HEK293T (cell line): Measurements from ENCODE around the gene HIVEP2.

ENCODE experiments used
- CTCF ChIA-PET: fragments of 350-600 bp; formaldehyde crosslinking; extraction: SDS; loops from one replicate; lab custom pipeline; 2021; ENCODE audit warnings: antibody characterized with exemption, inconsistent platforms; lab: Yijun Ruan, JAX
- POLR2A ChIA-PET: fragments of 350-600 bp; formaldehyde crosslinking; extraction: SDS; loops from one replicate; lab custom pipeline; 2020; ENCODE audit warnings: antibody characterized with exemption, inconsistent platforms; lab: Yijun Ruan, JAX
- DNase-seq: peaks from one replicate; pipeline ENCODE4 v3.0.0; 2012; ENCODE audit warnings: mixed read lengths; ENCODE audit errors: extremely low spot score
- ARNT ChIP-seq: fragments of 450-650 bp; IDR thresholded peaks from 2 replicates; pipeline ENCODE4 v1.6.1; 2017; ENCODE audit warnings: mild to moderate bottlenecking
- BHLHE40 ChIP-seq: fragments of 450-650 bp; IDR thresholded peaks from 2 replicates; pipeline ENCODE4 v1.6.1; 2016; ENCODE audit warnings: mild to moderate bottlenecking, moderate library complexity, borderline replicate concordance
- CTBP1 ChIP-seq: fragments of 450-650 bp; IDR thresholded peaks from 2 replicates; pipeline ENCODE4 v1.6.1; 2016; ENCODE audit warnings: borderline replicate concordance
- ELF4 ChIP-seq: fragments of 450-650 bp; IDR thresholded peaks from 2 replicates; pipeline ENCODE4 v1.6.1; 2017; ENCODE audit warnings: antibody characterized with exemption
- FOXA1 ChIP-seq: fragments of 450-650 bp; IDR thresholded peaks from 2 replicates; pipeline ENCODE4 v1.6.1; 2016; ENCODE audit warnings: mild to moderate bottlenecking
- FOXK2 ChIP-seq: fragments of 450-650 bp; IDR thresholded peaks from 2 replicates; pipeline ENCODE4 v1.6.1; 2016; ENCODE audit warnings: mild to moderate bottlenecking
- FOXM1 ChIP-seq: fragments of 450-650 bp; IDR thresholded peaks from 2 replicates; pipeline ENCODE4 v1.6.1; 2017; ENCODE audit warnings: mild to moderate bottlenecking, borderline replicate concordance
- HDGF ChIP-seq: fragments of 450-650 bp; IDR thresholded peaks from 2 replicates; pipeline ENCODE4 v1.6.1; 2017; ENCODE audit warnings: antibody characterized with exemption, borderline replicate concordance
- L3MBTL2 ChIP-seq: fragments of 450-650 bp; conservative IDR thresholded peaks from 2 replicates; pipeline ENCODE4 v1.6.1; 2016; ENCODE audit warnings: mild to moderate bottlenecking
- LEF1 ChIP-seq: fragments of 450-650 bp; IDR thresholded peaks from 2 replicates; pipeline ENCODE4 v1.6.1; 2017; ENCODE audit warnings: mild to moderate bottlenecking, borderline replicate concordance
- NFRKB ChIP-seq: fragments of 450-650 bp; IDR thresholded peaks from 2 replicates; pipeline ENCODE4 v1.6.1; 2016; ENCODE audit warnings: mild to moderate bottlenecking, moderate library complexity
- PKNOX1 ChIP-seq: fragments of 450-650 bp; IDR thresholded peaks from 2 replicates; pipeline ENCODE4 v1.6.1; 2016
- SP1 ChIP-seq: fragments of 450-650 bp; IDR thresholded peaks from 2 replicates; pipeline ENCODE4 v1.6.1; 2017
- SUZ12 ChIP-seq: fragments of 450-650 bp; IDR thresholded peaks from 2 replicates; pipeline ENCODE4 v1.6.1; 2016; ENCODE audit warnings: mild to moderate bottlenecking
- TARDBP ChIP-seq: fragments of 450-650 bp; IDR thresholded peaks from 2 replicates; pipeline ENCODE4 v1.6.1; 2016
- ZNF384 ChIP-seq: fragments of 450-650 bp; IDR thresholded peaks from 2 replicates; pipeline ENCODE4 v1.6.1; 2016

HIVEP2 gene

GRCh38 chr6:142937986-142938385, 7.0 kb downstream of the HIVEP2 start:
- ChIA-PET CTCF (no interaction called here), POLR2A (no interaction called here)
- TF ChIP-seq LEF1 = no peak
- TF ChIP-seq ELF4 = no peak
- TF ChIP-seq FOXM1 = no peak
- TF ChIP-seq CTBP1 = no peak
- TF ChIP-seq ARNT = no peak
- no peak for TF ChIP-seq TARDBP
- no peak for TF ChIP-seq SP1
- TF ChIP-seq FOXA1 = no peak
- TF ChIP-seq SUZ12 = no peak
- TF ChIP-seq L3MBTL2 = no peak
- no peak for TF ChIP-seq BHLHE40
- TF ChIP-seq ZNF384 = no peak
- TF ChIP-seq PKNOX1 = no peak
- no peak for TF ChIP-seq FOXK2
- no peak for DNase-seq

DNA sequence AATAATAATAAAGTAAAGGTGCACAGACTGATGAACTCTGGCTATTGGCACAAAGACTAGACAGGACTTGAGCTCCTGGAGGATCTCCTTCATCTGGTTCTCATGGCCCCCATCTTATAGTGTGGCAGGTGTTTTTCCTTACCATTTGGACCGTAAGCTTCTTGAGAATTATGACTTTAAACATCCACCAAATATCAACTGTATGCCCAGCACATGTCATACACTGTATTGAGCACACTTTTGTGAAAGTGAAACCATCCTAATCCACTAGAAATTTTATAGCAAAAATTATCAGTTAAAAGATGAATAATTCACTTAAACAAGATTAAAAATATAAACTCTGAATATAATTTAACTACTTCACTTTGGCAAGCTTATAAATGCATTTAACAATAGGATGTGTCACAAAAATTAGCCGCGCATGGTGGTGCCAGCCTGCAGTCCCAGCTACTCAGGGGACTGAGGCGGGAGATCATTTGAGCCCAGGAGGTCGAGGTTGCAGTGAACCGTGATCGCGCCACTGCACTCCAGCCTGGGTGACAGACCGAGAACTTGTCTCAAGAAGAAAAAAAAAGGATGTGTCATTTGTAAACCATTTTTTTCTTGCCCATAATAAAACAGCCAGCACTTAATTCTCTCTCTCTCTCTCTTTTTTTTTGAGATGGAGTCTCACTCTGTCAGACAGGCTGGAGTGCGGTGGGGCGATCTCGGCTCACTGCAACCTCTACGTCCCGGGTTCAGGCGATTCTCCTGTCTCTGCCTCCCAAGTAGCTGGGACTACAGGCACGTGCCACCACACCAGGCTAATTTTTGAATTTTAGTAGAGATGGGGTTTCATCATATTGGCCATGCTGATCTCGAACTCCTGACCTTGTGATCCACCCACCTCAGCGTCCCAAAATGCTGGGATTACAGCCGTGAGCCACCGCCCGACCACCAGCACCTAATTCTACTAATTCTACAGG, 9.1 kb downstream of the HIVEP2 start:
- ChIA-PET CTCF (interaction anchor here (0.6 kb wide), 1 partner anchor 776 kb away, joined by 3 read pairs; no protein-coding TSS in a partner anchor), POLR2A (no interaction called here)
- TF ChIP-seq SUZ12 = no peak
- no peak for TF ChIP-seq ELF4
- no peak for TF ChIP-seq NFRKB
- no peak for TF ChIP-seq L3MBTL2
- DNase-seq = no peak

GRCh38 chr6:142934599-142934998, 10.4 kb downstream of the HIVEP2 start:
- no peak for DNase-seq
- POLR2A ChIA-PET = no interaction called here
- CTCF ChIA-PET = no interaction called here
- TF ChIP-seq NFRKB = no peak
- no peak for TF ChIP-seq TARDBP

DNA sequence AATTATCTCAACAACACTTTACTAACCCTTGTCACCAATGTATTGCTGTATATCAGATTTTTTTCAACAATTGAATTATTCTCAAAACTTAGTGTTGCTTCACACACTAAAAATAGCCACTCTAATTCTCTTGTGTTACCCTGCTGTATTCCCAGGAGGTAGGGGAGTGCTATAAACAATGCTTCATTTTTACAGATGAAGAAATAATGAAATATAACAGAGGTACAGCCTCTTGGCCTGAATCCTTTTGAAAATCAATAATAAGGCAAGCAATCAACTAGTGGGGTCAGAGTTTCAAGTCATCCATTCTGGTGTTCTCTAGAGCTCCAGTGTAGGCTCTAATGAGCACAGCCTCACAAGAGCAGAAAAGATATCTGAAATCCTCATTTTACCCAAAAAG, 10.9 kb downstream of the HIVEP2 start:
- POLR2A ChIA-PET = no interaction called here
- CTCF ChIA-PET = no interaction called here
- no peak for DNase-seq
- TF ChIP-seq FOXM1 = no peak
- TF ChIP-seq NFRKB = no peak
- TF ChIP-seq SP1 = no peak
- TF ChIP-seq FOXA1 = no peak
- no peak for TF ChIP-seq CTBP1
- TF ChIP-seq HDGF = no peak
- no peak for TF ChIP-seq L3MBTL2
- TF ChIP-seq SUZ12 = no peak
- TF ChIP-seq BHLHE40 = no peak
- no peak for TF ChIP-seq FOXK2
- TF ChIP-seq PKNOX1 = no peak
- no peak for TF ChIP-seq ZNF384
- TF ChIP-seq TARDBP = no peak
- TF ChIP-seq LEF1 = no peak
- TF ChIP-seq ARNT = no peak
- TF ChIP-seq ELF4 = no peak

GRCh38 chr6:142933701-142934100, 11.3 kb downstream of the HIVEP2 start:
- CTCF ChIA-PET = no interaction called here
- no peak for TF ChIP-seq PKNOX1
- TF ChIP-seq FOXA1 = no peak
- TF ChIP-seq L3MBTL2 = no peak
- TF ChIP-seq SUZ12 = no peak
- TF ChIP-seq HDGF = no peak
- TF ChIP-seq SP1 = no peak
- no peak for TF ChIP-seq CTBP1
- TF ChIP-seq NFRKB = no peak
- TF ChIP-seq TARDBP = no peak
- TF ChIP-seq LEF1 = no peak
- no peak for TF ChIP-seq BHLHE40
- no peak for TF ChIP-seq ELF4
- TF ChIP-seq FOXM1 = no peak
- no peak for TF ChIP-seq FOXK2
- no peak for TF ChIP-seq ARNT
- no peak for TF ChIP-seq ZNF384
- DNase-seq = no peak
- POLR2A ChIA-PET = no interaction called here

- CTCF ChIA-PET = no interaction called here
- TF ChIP-seq PKNOX1 (no peak), ELF4 (no peak), SP1 (no peak), FOXK2 (no peak), SUZ12 (no peak), TARDBP (no peak), L3MBTL2 (no peak), CTBP1 (no peak), FOXA1 (no peak), HDGF (no peak), NFRKB (no peak), ARNT (no peak), ZNF384 (no peak), LEF1 (no peak)
- POLR2A ChIA-PET = no interaction called here
- DNase-seq = no peak
Measured at GRCh38 chr6:142932889-142933288, 12.1 kb downstream of the HIVEP2 start.
